Stomach (tissue), 4 donors: ENCODE results near the gene TCP11.

Source experiments
- CTCF ChIP-seq, 7 experiments: fragments of 450-650 bp in 4 of 7; fragments of 200-600 bp in 3 of 7; sonication (generic) in 3 of 7; IDR thresholded peaks; one replicate each; pipeline ENCODE4 v1.5.1; 2016 to 2019; ENCODE audit warnings: antibody characterized with exemption in 7 of 7, control low read depth in 2 of 7, mild to moderate bottlenecking in 1 of 7
- POLR2A ChIP-seq, 4 donors: fragments of 450-650 bp; IDR thresholded peaks; one replicate each; pipeline ENCODE4 v1.6.1; 2016; ENCODE audit warnings: antibody characterized with exemption in 4 of 4, control low read depth in 2 of 4, mild to moderate bottlenecking in 1 of 4, moderate library complexity in 1 of 4
- POLR2AphosphoS5 ChIP-seq, 3 donors: sonication (generic); formaldehyde crosslinking; IDR thresholded peaks; one replicate each; pipeline ENCODE4 v1.6.1; 2016; ENCODE audit warnings: antibody characterized with exemption in 3 of 3

GRCh38 chr6:35128042-35128441, 13.1 kb downstream of the TCP11 start:
- TF ChIP-seq CTCF (IDR thresholded peaks at IDR 0.05) (no peak), POLR2A (IDR thresholded peaks at IDR 0.05) (no peak), POLR2AphosphoS5 (IDR thresholded peaks at IDR 0.05) (no peak)
